H9 (cell line): ENCODE results near the gene GLRX3. TPM values are rescaled to one million over a fixed set of nuclear protein-coding genes. Genes with fewer than 3 reads are reported as not detected.
A peak's percentile ranks its signal among the peaks of the same experiment; 100 is the strongest.

ENCODE experiments used
- DNase-seq: peaks from one replicate; pipeline ENCODE4 v3.0.0-alpha.2; 2017
- H2AFZ ChIP-seq: one replicate; pipeline ENCODE4 v1.6.1; 2013; ENCODE audit warnings: mild to moderate bottlenecking, low read length, control low read depth, moderate library complexity
- H2AK5ac ChIP-seq: 2 replicates; pipeline ENCODE4 v1.6.1; 2013; ENCODE audit warnings: low read length, control low read depth, mixed read lengths; ENCODE audit not compliant: insufficient read length
- H2BK120ac ChIP-seq: one replicate; pipeline ENCODE4 v1.6.1; 2013; ENCODE audit warnings: low read depth, mild to moderate bottlenecking, low read length, control low read depth, inconsistent platforms; ENCODE audit not compliant: poor library complexity, severe bottlenecking
- H2BK12ac ChIP-seq: 2 replicates; pipeline ENCODE4 v1.6.1; 2013; ENCODE audit warnings: low read length, control low read depth, mixed read lengths, low read depth; ENCODE audit not compliant: insufficient read length
- H2BK15ac ChIP-seq: 2 replicates; pipeline ENCODE4 v1.6.1; 2013; ENCODE audit warnings: low read depth, low read length, control low read depth
- H2BK20ac ChIP-seq: one replicate; pipeline ENCODE4 v1.6.1; 2013; ENCODE audit warnings: low read depth, mild to moderate bottlenecking, low read length, control low read depth, inconsistent platforms; ENCODE audit not compliant: poor library complexity, severe bottlenecking
- H2BK5ac ChIP-seq: 2 replicates; pipeline ENCODE4 v1.6.1; 2013; ENCODE audit warnings: low read length, control low read depth, mixed read lengths; ENCODE audit not compliant: insufficient read length
- H3K14ac ChIP-seq: 2 replicates; pipeline ENCODE4 v1.6.1; 2013; ENCODE audit warnings: low read length, control low read depth; ENCODE audit not compliant: insufficient read depth
- H3K18ac ChIP-seq: 2 replicates; pipeline ENCODE4 v1.6.1; 2013; ENCODE audit warnings: low read depth, mild to moderate bottlenecking, mixed read lengths, low read length, control low read depth; ENCODE audit not compliant: insufficient read length
- H3K23ac ChIP-seq: 2 replicates; pipeline ENCODE4 v1.6.1; 2013; ENCODE audit warnings: low read length, control low read depth, mixed read lengths, low read depth; ENCODE audit not compliant: insufficient read length
- H3K23me2 ChIP-seq: 2 replicates; pipeline ENCODE4 v1.6.1; 2013; ENCODE audit warnings: low read depth, mild to moderate bottlenecking, mixed read lengths, low read length, control low read depth; ENCODE audit not compliant: insufficient read length, poor library complexity, severe bottlenecking
- H3K27ac ChIP-seq: 2 replicates; pipeline ENCODE4 v1.5.1; 2013; ENCODE audit warnings: low read length, control low read depth, mixed read lengths, low read depth; ENCODE audit not compliant: insufficient read length
- H3K27me3 ChIP-seq: 2 replicates; pipeline ENCODE4 v1.6.1; 2013; ENCODE audit warnings: low read length, control low read depth, inconsistent platforms; ENCODE audit not compliant: insufficient read depth
- H3K4ac ChIP-seq: 2 replicates; pipeline ENCODE4 v1.6.1; 2013; ENCODE audit warnings: low read depth, mild to moderate bottlenecking, control low read depth, inconsistent platforms, low read length, moderate library complexity
- H3K4me1 ChIP-seq: 2 replicates; pipeline ENCODE4 v1.6.1; 2013; ENCODE audit warnings: low read length, control low read depth, inconsistent platforms; ENCODE audit not compliant: insufficient read depth
- H3K4me2 ChIP-seq: 2 replicates; pipeline ENCODE4 v1.6.1; 2013; ENCODE audit warnings: low read length, control low read depth, mixed read lengths; ENCODE audit not compliant: insufficient read length, insufficient read depth
- H3K56ac ChIP-seq: 2 replicates; pipeline ENCODE4 v1.6.1; 2013; ENCODE audit warnings: low read depth, mild to moderate bottlenecking, mixed read lengths, low read length, control low read depth; ENCODE audit not compliant: insufficient read length
- H3K79me1 ChIP-seq: 2 replicates; pipeline ENCODE4 v1.6.1; 2013; ENCODE audit warnings: low read depth, mild to moderate bottlenecking, moderate library complexity, low read length, control low read depth, inconsistent platforms; ENCODE audit not compliant: insufficient read depth, poor library complexity, severe bottlenecking
- H3K79me2 ChIP-seq: 2 replicates; pipeline ENCODE4 v1.6.1; 2013; ENCODE audit warnings: low read length, control low read depth, inconsistent platforms; ENCODE audit not compliant: insufficient read depth
- H3K9ac ChIP-seq: 2 replicates; pipeline ENCODE4 v1.6.1; 2013; ENCODE audit warnings: low read length, control low read depth, mixed read lengths; ENCODE audit not compliant: insufficient read length; ENCODE audit errors: extremely low read depth
- H3K9me3 ChIP-seq: one replicate; pipeline ENCODE4 v1.6.1; 2013; ENCODE audit warnings: low read depth, low read length, inconsistent platforms; ENCODE audit not compliant: control insufficient read depth
- H3T11ph ChIP-seq: one replicate; pipeline ENCODE4 v1.6.1; 2013; ENCODE audit warnings: mild to moderate bottlenecking, low read length, control low read depth, inconsistent platforms
- H4K20me1 ChIP-seq: one replicate; pipeline ENCODE4 v1.6.1; 2013; ENCODE audit not compliant: control insufficient read depth, insufficient read length, insufficient read depth
- H4K5ac ChIP-seq: 2 replicates; pipeline ENCODE4 v1.6.1; 2013; ENCODE audit warnings: low read depth, mild to moderate bottlenecking, mixed read lengths, low read length, control low read depth; ENCODE audit not compliant: insufficient read length
- H4K8ac ChIP-seq: replicated peaks from 2 replicates; pipeline ENCODE4 v1.6.1; 2013; ENCODE audit warnings: low read length, control low read depth, mixed read lengths, low read depth; ENCODE audit not compliant: insufficient read length
- H4K91ac ChIP-seq: 2 replicates; pipeline ENCODE4 v1.6.1; 2013; ENCODE audit warnings: low read depth, mild to moderate bottlenecking, moderate library complexity, mixed read lengths, low read length, control low read depth; ENCODE audit not compliant: insufficient read length
- H3K27ac Mint-ChIP-seq, 3 experiments: 2 replicates in 2 of 3; 3 replicates in 1 of 3; pipeline ENCODE4 v1.8.0; 2020 to 2021; ENCODE audit warnings: mixed read lengths in 3 of 3, mild to moderate bottlenecking in 1 of 3, moderate library complexity in 1 of 3
- H3K27me3 Mint-ChIP-seq: 2 replicates; pipeline ENCODE4 v1.8.0; 2021; ENCODE audit warnings: low read depth, mild to moderate bottlenecking, moderate library complexity, mixed read lengths
- H3K36me3 Mint-ChIP-seq, 3 experiments: 2 replicates in 2 of 3; 3 replicates in 1 of 3; pipeline ENCODE4 v1.8.0; 2020 to 2021; ENCODE audit warnings: low read depth in 3 of 3, mixed read lengths in 3 of 3; ENCODE audit not compliant: insufficient read depth in 1 of 3
- H3K4me1 Mint-ChIP-seq, 2 experiments: 2 replicates each; pipeline ENCODE4 v1.8.0; 2020; ENCODE audit warnings: mixed read lengths in 2 of 2
- H3K4me3 Mint-ChIP-seq, 2 experiments: 2 replicates in 1 of 2; 3 replicates in 1 of 2; pipeline ENCODE4 v1.8.0; 2020 to 2021; ENCODE audit warnings: mild to moderate bottlenecking in 2 of 2, mixed read lengths in 2 of 2, moderate library complexity in 1 of 2
- H3K9me3 Mint-ChIP-seq, 2 experiments: 2 replicates in 1 of 2; 3 replicates in 1 of 2; pipeline ENCODE4 v1.8.0; 2020; ENCODE audit warnings: mild to moderate bottlenecking in 2 of 2, mixed read lengths in 2 of 2, moderate library complexity in 1 of 2
- CTCF ChIP-seq: fragments of 200-600 bp; sonication (generic); conservative IDR thresholded peaks from 3 replicates; pipeline ENCODE4 v1.8.0; 2021; ENCODE audit warnings: antibody characterized with exemption, mild to moderate bottlenecking
- WGBS: extraction: QIAGEN DNeasy Blood & Tissue Kit; methylation state at CpG from one replicate; pipeline ENCODE4 v1.1.7; 2013; ENCODE audit warnings: missing lambda C conversion rate, low lambda C conversion rate, mixed read lengths; ENCODE audit not compliant: insufficient read length; ENCODE audit errors: extremely low coverage; 5-methylcytosine and 5-hydroxymethylcytosine counted together
- total RNA-seq: library from RNA; stranded (reverse); gene quantifications from 2 replicates; pipeline ENCODE4 v1.2.1, GENCODE V29; 2021

Gene GLRX3
- total RNA-seq, 1 experiment from 2014 or later: 139 TPM

GRCh38 chr10:130190737-130191115 lies 54.5 kb downstream of the GLRX3 start:
- Histone ChIP-seq H3K18ac (peak overlapping the region; percentile 49), H2BK20ac (no peak overlapping the region), H3T11ph (no peak overlapping the region), H4K5ac (no peak overlapping the region), H3K27me3 (no peaks in the 10 kb centered on the region), H3K56ac (no peak overlapping the region), H4K8ac (no peak overlapping the region), H3K4me1 (no peaks in the 10 kb centered on the region), H2BK15ac (no peak overlapping the region), H3K79me2 (no peaks in the 10 kb centered on the region), H2AK5ac (no peak overlapping the region), H3K14ac (peak overlapping the region; percentile 66), H4K91ac (no peak overlapping the region), H2BK120ac (no peak overlapping the region), H3K9ac (no peak overlapping the region), H3K23me2 (peaks cover 6% of the 10 kb centered on the region), H3K79me1 (no peaks in the 10 kb centered on the region), H2AFZ (no peak overlapping the region), H2BK12ac (no peak overlapping the region), H3K23ac (no peak overlapping the region), H4K20me1 (no peaks in the 10 kb centered on the region), H3K9me3 (no peaks in the 10 kb centered on the region), H3K4me2 (peak overlapping the region; percentile 44), H3K4ac (no peak overlapping the region), H2BK5ac (no peak overlapping the region), H3K27ac (no peak overlapping the region)
- H3K36me3 Mint-ChIP-seq: peaks cover 13 to 16% (median 16%) of the 10 kb centered on the region in 3 experiments
- H3K27ac Mint-ChIP-seq: no peak overlapping the region
- H3K27me3 Mint-ChIP-seq: no peaks in the 10 kb centered on the region; the same call in none of the 2 replicates
- H3K4me1 Mint-ChIP-seq: peaks cover 5 to 16% of the 10 kb centered on the region in 2 experiments
- H3K9me3 Mint-ChIP-seq: peaks cover 1 to 9% of the 10 kb centered on the region in 2 experiments; a peak in 2 of 5 replicates
- TF ChIP-seq CTCF: no peak
- peak overlapping the region in 1 of 2 experiments; percentile 26; a peak in 3 of 5 replicates for H3K4me3 Mint-ChIP-seq
- no peak for DNase-seq
- no CpG with 5 or more reads among the region's 25 CpGs for WGBS
